IMR-90 (cell line): ENCODE measurements around the gene ARHGEF6. TPM values are rescaled to one million over a fixed set of nuclear protein-coding genes. Genes with fewer than 3 reads are reported as not detected.

ENCODE experiments used
- ATAC-seq: fragments of 200-7000 bp; cut with Tn5 transposase; 2 replicates; pipeline ENCODE4 v1.9.1; 2020; ENCODE audit warnings: low read depth, mild to moderate bottlenecking, moderate library complexity
- BruUV-seq: library from RNA; stranded (reverse); fragments of 400-500 nt; replicated peaks from 2 replicates; lab custom pipeline; 2021; lab: Mats Ljungman, UMichigan
- CTCF ChIA-PET: fragments of 300-600 bp; formaldehyde crosslinking; extraction: SDS; loops from one replicate; lab custom pipeline; 2021; ENCODE audit warnings: antibody characterized with exemption; lab: Yijun Ruan, JAX
- POLR2A ChIA-PET: fragments of 300-600 bp; sonication (Branson Sonifier 250); formaldehyde crosslinking; loops from one replicate; lab custom pipeline; 2022; ENCODE audit warnings: antibody characterized with exemption; ENCODE audit not compliant: unreplicated experiment; lab: Charles Lee
- DNase-seq: peaks from one replicate; pipeline ENCODE4 v3.0.0; 2013
- H2AFZ ChIP-seq: replicated peaks from 2 replicates; pipeline ENCODE3; 2013; ENCODE audit warnings: low read length, mild to moderate bottlenecking; ENCODE audit not compliant: poor library complexity
- H2AK5ac ChIP-seq: 2 replicates; pipeline ENCODE4 v1.6.1; 2013; ENCODE audit warnings: low read depth, low read length, inconsistent platforms
- H2AK9ac ChIP-seq: replicated peaks from 2 replicates; pipeline ENCODE3; 2013; ENCODE audit warnings: mild to moderate bottlenecking, low read depth, low read length, moderate library complexity; ENCODE audit not compliant: poor library complexity
- H2BK120ac ChIP-seq: 2 replicates; pipeline ENCODE4 v1.6.1; 2013; ENCODE audit warnings: low read depth, low read length, inconsistent platforms
- H2BK15ac ChIP-seq: 3 replicates; pipeline ENCODE4 v1.6.1; 2013; ENCODE audit warnings: low read depth, low read length, inconsistent platforms
- H2BK20ac ChIP-seq: 2 replicates; pipeline ENCODE4 v1.6.1; 2013; ENCODE audit warnings: low read depth, mild to moderate bottlenecking, inconsistent platforms, low read length, moderate library complexity
- H2BK5ac ChIP-seq: 2 replicates; pipeline ENCODE4 v1.6.1; 2013; ENCODE audit warnings: mild to moderate bottlenecking, low read depth, low read length, inconsistent platforms; ENCODE audit not compliant: poor library complexity, severe bottlenecking
- H3K14ac ChIP-seq: replicated peaks from 2 replicates; pipeline ENCODE4 v1.6.1; 2013; ENCODE audit warnings: low read depth, low read length, inconsistent platforms
- H3K18ac ChIP-seq: 2 replicates; pipeline ENCODE4 v1.6.1; 2013; ENCODE audit warnings: low read depth, low read length, control low read depth
- H3K23ac ChIP-seq: 2 replicates; pipeline ENCODE4 v1.6.1; 2013; ENCODE audit warnings: low read depth, low read length, inconsistent platforms
- H3K27ac ChIP-seq: 2 replicates; pipeline ENCODE4 v1.5.1; 2013; ENCODE audit warnings: mild to moderate bottlenecking, control low read depth, low read length; ENCODE audit not compliant: insufficient read depth
- H3K27me3 ChIP-seq: 2 replicates; pipeline ENCODE4 v1.6.1; 2013; ENCODE audit warnings: low read length; ENCODE audit not compliant: control insufficient read depth, insufficient read depth
- H3K36me3 ChIP-seq: 2 replicates; pipeline ENCODE4 v1.6.1; 2013; ENCODE audit warnings: low read length, mixed read lengths; ENCODE audit not compliant: control insufficient read depth, insufficient read depth
- H3K4ac ChIP-seq: 2 replicates; pipeline ENCODE4 v1.6.1; 2013; ENCODE audit warnings: low read depth, low read length, inconsistent platforms
- H3K4me1 ChIP-seq: 2 replicates; pipeline ENCODE4 v1.6.1; 2013; ENCODE audit warnings: low read length, mixed read lengths; ENCODE audit not compliant: control insufficient read depth, insufficient read depth
- H3K4me2 ChIP-seq: 2 replicates; pipeline ENCODE4 v1.6.1; 2013; ENCODE audit warnings: low read depth, mild to moderate bottlenecking, control low read depth, low read length, moderate library complexity
- H3K4me3 ChIP-seq: 2 replicates; pipeline ENCODE4 v1.5.1; 2013; ENCODE audit warnings: low read depth, mild to moderate bottlenecking, control low read depth, low read length, moderate library complexity; ENCODE audit not compliant: insufficient read depth
- H3K56ac ChIP-seq: 2 replicates; pipeline ENCODE4 v1.6.1; 2013; ENCODE audit warnings: low read length, inconsistent platforms; ENCODE audit not compliant: insufficient read depth; ENCODE audit errors: extremely low read depth
- H3K79me1 ChIP-seq, 2 experiments: 2 replicates each; pipeline ENCODE4 v1.6.1; 2013; ENCODE audit warnings: low read length in 2 of 2, inconsistent platforms in 1 of 2, low read depth in 1 of 2
- H3K9ac ChIP-seq: 2 replicates; pipeline ENCODE4 v1.6.1; 2013; ENCODE audit warnings: low read depth, low read length, control low read depth
- H3K9me1 ChIP-seq: 2 replicates; pipeline ENCODE4 v1.6.1; 2013; ENCODE audit warnings: low read length, inconsistent platforms; ENCODE audit not compliant: insufficient read depth
- H3K9me3 ChIP-seq: 2 replicates; pipeline ENCODE4 v1.6.1; 2013; ENCODE audit warnings: low read length; ENCODE audit not compliant: control insufficient read depth, insufficient read depth
- H4K20me1 ChIP-seq: 2 replicates; pipeline ENCODE4 v1.6.1; 2013; ENCODE audit warnings: low read length, inconsistent platforms; ENCODE audit not compliant: insufficient read depth
- H4K5ac ChIP-seq: 2 replicates; pipeline ENCODE4 v1.6.1; 2013; ENCODE audit warnings: mild to moderate bottlenecking, low read depth, low read length, control low read depth
- H4K8ac ChIP-seq, 2 experiments: 2 replicates each; pipeline ENCODE4 v1.6.1; 2013; ENCODE audit warnings: low read depth in 2 of 2, low read length in 2 of 2, control low read depth in 1 of 2, inconsistent platforms in 1 of 2
- H4K91ac ChIP-seq: 2 replicates; pipeline ENCODE4 v1.6.1; 2013; ENCODE audit warnings: low read depth, low read length, inconsistent platforms; ENCODE audit not compliant: insufficient read depth
- BHLHE40 ChIP-seq: fragments of 150-350 bp; IDR thresholded peaks from 2 replicates; pipeline ENCODE4 v1.6.1; 2016; ENCODE audit warnings: mild to moderate bottlenecking, low read depth, low read length
- CEBPB ChIP-seq: IDR thresholded peaks from 2 replicates; pipeline ENCODE4 v1.6.1; 2012; ENCODE audit warnings: low read depth, low read length, improper control_type of control experiment
- CHD1 ChIP-seq: IDR thresholded peaks from 2 replicates; pipeline ENCODE4 v1.6.1; 2012; ENCODE audit warnings: low read depth, low read length, improper control_type of control experiment
- MAFK ChIP-seq: IDR thresholded peaks from 2 replicates; pipeline ENCODE4 v1.6.1; 2012; ENCODE audit warnings: low read depth, low read length, improper control_type of control experiment
- MAZ ChIP-seq: IDR thresholded peaks from 2 replicates; pipeline ENCODE4 v1.6.1; 2012; ENCODE audit warnings: low read depth, mild to moderate bottlenecking, low read length, improper control_type of control experiment, moderate library complexity, borderline replicate concordance
- MXI1 ChIP-seq: IDR thresholded peaks from 2 replicates; pipeline ENCODE4 v1.6.1; 2012; ENCODE audit warnings: low read depth, mild to moderate bottlenecking, low read length, moderate library complexity, borderline replicate concordance
- NFE2L2 ChIP-seq: fragments of 150-350 bp; IDR thresholded peaks from 2 replicates; pipeline ENCODE4 v1.6.1; 2016; ENCODE audit warnings: low read depth, mild to moderate bottlenecking, low read length
- POLR2A ChIP-seq: IDR thresholded peaks from 2 replicates; pipeline ENCODE4 v1.6.1; 2012; ENCODE audit warnings: mild to moderate bottlenecking, low read depth, low read length
- RAD21 ChIP-seq: IDR thresholded peaks from 2 replicates; pipeline ENCODE4 v1.6.1; 2012; ENCODE audit warnings: low read length, improper control_type of control experiment
- RFX5 ChIP-seq: IDR thresholded peaks from 2 replicates; pipeline ENCODE4 v1.8.0; 2012; ENCODE audit warnings: low read depth, mild to moderate bottlenecking, low read length, moderate library complexity
- SMC3 ChIP-seq: fragments of 150-350 bp; IDR thresholded peaks from 2 replicates; pipeline ENCODE4 v1.6.1; 2016; ENCODE audit warnings: low read depth, mild to moderate bottlenecking, antibody characterized with exemption, low read length, moderate library complexity
- WGBS, 2 experiments: methylation state at CpG; one replicate each; pipeline versions ENCODE4 v1.1.5 to v1.1.7; 2013; ENCODE audit warnings: missing lambda C conversion rate in 2 of 2; ENCODE audit not compliant: insufficient read length in 1 of 2; ENCODE audit errors: extremely low coverage in 2 of 2; 5-methylcytosine and 5-hydroxymethylcytosine counted together
- dilution Hi-C: fragments of 300-500 bp; cut with HindIII; formaldehyde crosslinking; loops from one replicate; pipeline ENCODE4 v1.14.3; 2018; ENCODE audit warnings: low sequenced_read_pairs; ENCODE audit not compliant: unreplicated experiment
- in situ Hi-C: fragments of 300-500 bp; cut with MboI; formaldehyde crosslinking; loops from 3 replicates; pipeline ENCODE4 v1.14.3; 2019; ENCODE audit warnings: low sequenced_read_pairs, inconsistent platforms, mixed read lengths
- intact Hi-C: fragments of 100-400 bp; cut with micrococcal nuclease; formaldehyde crosslinking; loops from 2 replicates; pipeline ENCODE4 v1.10.0; 2022
- polyA plus RNA-seq, 3 experiments: library from polyadenylated mRNA; depleted of rRNA; stranded (reverse); fragments of >200 nt; gene quantifications; 2 replicates each; pipeline ENCODE4 v1.2.3, GENCODE V29; 2012; ENCODE audit warnings: low replicate concordance in 1 of 3
- total RNA-seq: library from RNA; depleted of rRNA; stranded (reverse); fragments of >200 nt; gene quantifications from 2 replicates; pipeline ENCODE4 v1.2.3, GENCODE V29; 2012
- TF ChIP-seq, protein P1 (sequence below): fragments of 150-350 bp; IDR thresholded peaks from 2 replicates; pipeline ENCODE4 v1.6.1; 2017; ENCODE audit warnings: mild to moderate bottlenecking, antibody characterized with exemption, low read length, low read depth

The ARHGEF6 gene
- total and polyA plus RNA-seq, 2 of the 4 experiments (the other 2 are of a cell fraction) = 2.1 to 2.7 TPM

DNA sequence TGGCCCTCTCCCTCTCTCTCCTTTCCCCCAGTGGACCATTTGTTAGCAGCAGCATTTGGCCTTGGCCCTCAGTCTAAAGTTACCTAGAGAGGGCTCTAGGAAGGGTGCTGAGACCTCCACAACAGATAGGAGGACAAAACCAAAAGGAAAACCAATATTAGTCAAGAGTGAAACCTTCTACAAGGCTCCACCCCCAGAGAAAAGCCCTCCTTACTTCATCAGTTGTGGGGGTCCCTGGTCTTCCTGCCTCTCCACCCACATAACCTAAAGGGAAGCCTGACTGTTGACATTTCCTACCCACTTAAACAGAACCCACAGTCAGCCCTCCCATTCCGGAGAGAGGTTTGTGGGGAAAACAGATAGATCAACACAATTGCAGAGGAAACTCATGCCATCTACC lies 137.5 kb downstream of the ARHGEF6 start:
- in situ Hi-C loops = no loop called here
- no peak overlapping the region for H2AFZ ChIP-seq
- no peaks in the 10 kb centered on the region for H3K36me3 ChIP-seq
- no peak overlapping the region for H3K27ac ChIP-seq
- no TSS peak for BruUV-seq
- WGBS, 2 experiments = no CpG with 5 or more reads among the region's 1 CpG
- peaks cover 2% of the 10 kb centered on the region; the same call in 1 of the 2 replicates for H3K27me3 ChIP-seq
- no peak overlapping the region for H4K5ac ChIP-seq
- TF ChIP-seq CHD1 (no peak), CEBPB (no peak), MAZ (no peak), RAD21 (no peak), POLR2A (no peak), BHLHE40 (no peak), SMC3 (no peak), MAFK (no peak), NFE2L2 (no peak), MXI1 (no peak), RFX5 (no peak)
- TF ChIP-seq, protein P1, sequence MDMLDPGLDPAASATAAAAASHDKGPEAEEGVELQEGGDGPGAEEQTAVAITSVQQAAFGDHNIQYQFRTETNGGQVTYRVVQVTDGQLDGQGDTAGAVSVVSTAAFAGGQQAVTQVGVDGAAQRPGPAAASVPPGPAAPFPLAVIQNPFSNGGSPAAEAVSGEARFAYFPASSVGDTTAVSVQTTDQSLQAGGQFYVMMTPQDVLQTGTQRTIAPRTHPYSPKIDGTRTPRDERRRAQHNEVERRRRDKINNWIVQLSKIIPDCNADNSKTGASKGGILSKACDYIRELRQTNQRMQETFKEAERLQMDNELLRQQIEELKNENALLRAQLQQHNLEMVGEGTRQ = no peak
- H4K91ac ChIP-seq = no peak overlapping the region
- H3K56ac ChIP-seq = no peak overlapping the region
- no peak overlapping the region for H4K8ac ChIP-seq
- H3K4me2 ChIP-seq = no peak overlapping the region
- H3K23ac ChIP-seq = no peak overlapping the region
- no peaks in the 10 kb centered on the region for H3K9me1 ChIP-seq
- H3K4ac ChIP-seq = no peak overlapping the region
- ATAC-seq = no peak
- no peak overlapping the region for H3K4me3 ChIP-seq
- no peaks in the 10 kb centered on the region for H3K4me1 ChIP-seq
- no peak overlapping the region for H3K18ac ChIP-seq
- ChIA-PET CTCF (no interaction called here), POLR2A (no interaction called here)
- no peak overlapping the region for H3K14ac ChIP-seq
- no peaks in the 10 kb centered on the region for H3K9me3 ChIP-seq
- intact Hi-C loops = no loop called here
- dilution Hi-C loops = no loop called here
- no peak overlapping the region for H2BK15ac ChIP-seq
- H4K20me1 ChIP-seq = no peaks in the 10 kb centered on the region
- H2BK20ac ChIP-seq = no peak overlapping the region
- H2AK9ac ChIP-seq = no peak overlapping the region
- no peak for DNase-seq
- no peak overlapping the region for H2BK5ac ChIP-seq
- no peak overlapping the region for H2AK5ac ChIP-seq
- no peaks in the 10 kb centered on the region for H3K79me1 ChIP-seq
- no peak overlapping the region for H2BK120ac ChIP-seq
- H3K9ac ChIP-seq = no peak overlapping the region
